HepG2 (cell line): ENCODE results near the gene TBC1D16. TPM values are rescaled to one million over a fixed set of nuclear protein-coding genes. Genes with fewer than 3 reads are reported as not detected.
A peak's percentile ranks its signal among the peaks of the same experiment; 100 is the strongest.

Experiments used
- ATAC-seq: fragments of 200-7000 bp; cut with Tn5 transposase; 3 replicates; pipeline ENCODE4 v1.9.1; 2020; ENCODE audit warnings: mild to moderate bottlenecking, moderate library complexity
- BruUV-seq: library from RNA; stranded (reverse); fragments of 400-500 nt; replicated peaks from 2 replicates; lab custom pipeline; 2021; lab: Mats Ljungman, UMichigan
- CTCF ChIA-PET: fragments of 300-600 bp; formaldehyde crosslinking; extraction: SDS; loops from one replicate; lab custom pipeline; 2021; ENCODE audit warnings: low total read pairs, inconsistent platforms, low intra/inter-chr PET ratio; lab: Yijun Ruan, JAX
- POLR2A ChIA-PET: fragments of 350-600 bp; sonication (Branson Sonifier 250); formaldehyde crosslinking; loops from one replicate; lab custom pipeline; 2020; ENCODE audit warnings: antibody characterized with exemption, inconsistent platforms; lab: Yijun Ruan, JAX
- DNase-seq: peaks from one replicate; pipeline ENCODE4 v3.0.0-alpha.2; 2015; ENCODE audit warnings: low spot score
- FAIRE-seq: peaks from 3 replicates; lab custom pipeline; 2011; peaks lifted over from hg19 to GRCh38; lab: Jason Lieb, UNC
- H2AFZ ChIP-seq: one replicate; pipeline ENCODE4 v1.6.1; 2011; ENCODE audit warnings: low read length, inconsistent platforms
- H3K27ac ChIP-seq: fragments of 300-600 bp; 3 replicates; pipeline ENCODE4 v1.8.0; 2011; ENCODE audit warnings: mixed run types, mild to moderate bottlenecking, mixed read lengths, low read length, inconsistent platforms; ENCODE audit not compliant: insufficient read depth; ENCODE audit errors: extremely low read length
- H3K27me3 ChIP-seq, 2 experiments: fragments of 200-600 bp in 1 of 2; 2 replicates in 1 of 2; 3 replicates in 1 of 2; pipeline versions ENCODE4 v1.6.0 to v1.8.0; 2011; ENCODE audit warnings: low read length in 2 of 2, mild to moderate bottlenecking in 2 of 2, moderate library complexity in 2 of 2, inconsistent platforms in 1 of 2; ENCODE audit not compliant: insufficient read depth in 2 of 2, control insufficient read depth in 1 of 2
- H3K36me3 ChIP-seq, 2 experiments: fragments of 200-600 bp in 1 of 2; replicated peaks in 1 of 2; 2 replicates in 1 of 2; 3 replicates in 1 of 2; pipeline versions ENCODE4 v1.5.1 to v1.8.0; 2011; ENCODE audit warnings: low read length in 2 of 2, inconsistent platforms in 1 of 2; ENCODE audit not compliant: insufficient read depth in 2 of 2, control insufficient read depth in 1 of 2
- H3K4me1 ChIP-seq: 2 replicates; pipeline ENCODE4 v1.5.1; 2012; ENCODE audit warnings: low read length, inconsistent platforms; ENCODE audit not compliant: insufficient read depth
- H3K4me2 ChIP-seq: 2 replicates; pipeline ENCODE4 v1.6.0; 2011; ENCODE audit warnings: low read depth, low read length, inconsistent platforms
- H3K4me3 ChIP-seq, 3 experiments: fragments of 200-600 bp in 1 of 3; sonication (generic), shearing (Covaris generic) in 1 of 3; replicated peaks in 1 of 3; 2 replicates each; pipeline ENCODE4 v1.5.1; 2011 to 2016; ENCODE audit warnings: low read length in 3 of 3, inconsistent platforms in 2 of 3, low read depth in 2 of 3, mild to moderate bottlenecking in 2 of 3, control low read depth in 1 of 3, mixed read lengths in 1 of 3; ENCODE audit not compliant: insufficient read depth in 1 of 3
- H3K79me2 ChIP-seq: one replicate; pipeline ENCODE4 v1.6.1; 2011; ENCODE audit warnings: low read length, inconsistent platforms; ENCODE audit not compliant: insufficient read depth
- H3K9ac ChIP-seq: 2 replicates; pipeline ENCODE4 v1.6.0; 2011; ENCODE audit warnings: mild to moderate bottlenecking, low read depth, low read length, inconsistent platforms; ENCODE audit not compliant: insufficient read depth
- H3K9me3 ChIP-seq: 2 replicates; pipeline ENCODE4 v1.5.1; 2012; ENCODE audit warnings: mild to moderate bottlenecking, low read length
- H4K20me1 ChIP-seq: 2 replicates; pipeline ENCODE4 v1.6.0; 2011; ENCODE audit warnings: inconsistent platforms, mild to moderate bottlenecking, low read length, moderate library complexity; ENCODE audit not compliant: insufficient read depth
- GRHL1 ChIP-seq: sonication (generic); formaldehyde crosslinking; conservative IDR thresholded peaks from 2 replicates; pipeline ENCODE4 v1.8.0; 2022; ENCODE audit warnings: missing genetic modification reagents
- HNF4A ChIP-seq: sonication (generic); formaldehyde crosslinking; IDR thresholded peaks from 2 replicates; pipeline ENCODE4 v1.4.0; 2020; ENCODE audit warnings: missing genetic modification reagents
- HNRNPL ChIP-seq: fragments of 200-400 bp; formaldehyde crosslinking; IDR thresholded peaks from 2 replicates; pipeline ENCODE4 v1.6.1; 2017; ENCODE audit warnings: mild to moderate bottlenecking, low read depth, low read length
- NFE2 ChIP-seq: sonication (generic); formaldehyde crosslinking; IDR thresholded peaks from 2 replicates; pipeline ENCODE4 v1.4.0; 2020; ENCODE audit warnings: missing genetic modification reagents
- POGK ChIP-seq: sonication (generic); formaldehyde crosslinking; conservative IDR thresholded peaks from 2 replicates; pipeline ENCODE4 v1.8.0; 2022; ENCODE audit warnings: mild to moderate bottlenecking, moderate library complexity, missing genetic modification reagents
- POGZ ChIP-seq: sonication (generic); formaldehyde crosslinking; IDR thresholded peaks from 2 replicates; pipeline ENCODE4 v1.4.0; 2020; ENCODE audit warnings: mild to moderate bottlenecking, missing genetic modification reagents
- SIN3A ChIP-seq: IDR thresholded peaks from 2 replicates; pipeline ENCODE4 v1.6.1; 2011; ENCODE audit warnings: low read depth, mild to moderate bottlenecking, control low read depth, low read length, borderline replicate concordance
- SMARCC2 ChIP-seq: fragments of 450-650 bp; IDR thresholded peaks from 2 replicates; pipeline ENCODE4 v1.6.1; 2017; ENCODE audit warnings: antibody characterized with exemption, mild to moderate bottlenecking
- SRF ChIP-seq: IDR thresholded peaks from 2 replicates; pipeline ENCODE4 v1.6.1; 2011; ENCODE audit warnings: mild to moderate bottlenecking, low read depth, low read length, moderate library complexity
- U2AF1 ChIP-seq: fragments of 200-400 bp; formaldehyde crosslinking; optimal IDR thresholded peaks from 2 replicates; pipeline ENCODE3; 2017; ENCODE audit warnings: mild to moderate bottlenecking, low read depth, low read length
- ZBTB42 ChIP-seq: sonication (generic); formaldehyde crosslinking; IDR thresholded peaks from 2 replicates; pipeline ENCODE4 v1.5.0; 2020; ENCODE audit warnings: mild to moderate bottlenecking, missing genetic modification reagents
- ZNF232 ChIP-seq: sonication (generic); formaldehyde crosslinking; IDR thresholded peaks from 2 replicates; pipeline ENCODE4 v1.4.0; 2020; ENCODE audit warnings: missing genetic modification reagents, borderline replicate concordance
- ZNF263 ChIP-seq: sonication (generic); formaldehyde crosslinking; IDR thresholded peaks from 2 replicates; pipeline ENCODE4 v1.4.0; 2020; ENCODE audit warnings: missing genetic modification reagents
- ZNF354B ChIP-seq: sonication (generic); formaldehyde crosslinking; IDR thresholded peaks from 2 replicates; pipeline ENCODE4 v1.8.0; 2022; ENCODE audit warnings: mild to moderate bottlenecking, missing genetic modification reagents
- ZNF496 ChIP-seq: sonication (generic); formaldehyde crosslinking; IDR thresholded peaks from 2 replicates; pipeline ENCODE4 v1.8.1; 2023; ENCODE audit warnings: mild to moderate bottlenecking, moderate library complexity, missing genetic modification reagents; ENCODE audit not compliant: insufficient replicate concordance
- ZNF724P ChIP-seq: sonication (generic); formaldehyde crosslinking; IDR thresholded peaks from 2 replicates; pipeline ENCODE4 v1.8.0; 2022; ENCODE audit warnings: missing genetic modification reagents, borderline replicate concordance
- ZNF883 ChIP-seq: sonication (generic); formaldehyde crosslinking; IDR thresholded peaks from 2 replicates; pipeline ENCODE4 v1.5.1; 2020; ENCODE audit warnings: mild to moderate bottlenecking, missing genetic modification reagents; ENCODE audit errors: not compliant biosample characterization
- WGBS: methylation state at CpG from one replicate; pipeline ENCODE4 v1.1.6; 2017; ENCODE audit warnings: low lambda C conversion rate; 5-methylcytosine and 5-hydroxymethylcytosine counted together
- in situ Hi-C: cut with HindIII; loops from 2 replicates; pipeline ENCODE4 v1.10.0; 2017; ENCODE audit warnings: low pct_unique_long_range_greater_than_20kb; ENCODE audit not compliant: extremely low pct_ligation_motif_present
- intact Hi-C: fragments of 100-400 bp; cut with micrococcal nuclease; formaldehyde crosslinking; loops from one replicate; pipeline ENCODE4 v1.10.0; 2022; ENCODE audit not compliant: unreplicated experiment
- polyA plus RNA-seq, 8 experiments: library from polyadenylated mRNA; depleted of rRNA in 3 of 8; stranded (reverse) in 7 of 8; unstranded in 1 of 8; fragments of >200 nt; fragmentation: Illumina TruSeq in 4 of 8; extraction: Trizol in 4 of 8; gene quantifications; 2 replicates each; pipeline versions ENCODE4 v1.2.1 to v1.2.3, GENCODE V29; 2011 to 2016; ENCODE audit warnings: low read depth in 4 of 8, missing spikeins in 1 of 8, mixed read lengths in 1 of 8; ENCODE audit not compliant: insufficient read depth in 1 of 8
- total RNA-seq, 5 experiments: library from RNA; depleted of rRNA; stranded (reverse); fragments of >200 nt; fragmentation: Illumina TruSeq; extraction: Trizol; gene quantifications; 2 replicates each; pipeline ENCODE4 v1.2.3, GENCODE V29; 2016; ENCODE audit warnings: low read depth in 1 of 5

TBC1D16 gene
- total and polyA plus RNA-seq, 2 of the 13 experiments (the other 11 are each of a cell fraction or from before 2014, with no cell fraction given), result 14.9 to 24.9 TPM

GRCh38 chr17:79985943-79986391 lies 49.7 kb downstream of the TBC1D16 start (continued):
- TF ChIP-seq ZNF724P (CRISPR knock-in tag) (peak; percentile 61; the same call in 1 of the 2 replicates), ZNF263 (CRISPR knock-in tag) (no peak), GRHL1 (CRISPR knock-in tag) (no peak), POGK (no peak), SRF (no peak), POGZ (CRISPR knock-in tag) (no peak), SMARCC2 (no peak)

- ChIA-PET POLR2A (interaction anchor here (0.9 to 10.9 kb wide), 12 partner anchors 8 to 189 kb away, joined by 3 to 333 read pairs (median 8); partner anchors contain the start of genes CBX4 and CBX8), CTCF (interaction anchor here (0.9 kb wide), 1 partner anchor 14 kb away, joined by 3 read pairs; no protein-coding TSS in a partner anchor)
- DNase-seq (no peak), FAIRE-seq (no peak), ATAC-seq (no peak)
- H3K4me2 ChIP-seq, result peak overlapping the region; percentile 88; the same call in 1 of the 2 replicates
- in situ Hi-C loops (no loop called here), intact Hi-C loops (loop anchor here (5.0 kb wide), 1 partner anchor 243 kb away; no protein-coding TSS in a partner anchor)
- H3K9ac ChIP-seq, result no peak overlapping the region
- H3K9me3 ChIP-seq, result no peaks in the 10 kb centered on the region
- H3K4me3 ChIP-seq, result no peak overlapping the region; a peak in 1 of 6 replicates
- TF ChIP-seq U2AF1 (peak; percentile 19), ZNF354B (CRISPR knock-in tag) (no peak), HNRNPL (0 out of 2 replicates have a peak, but pooled peaks have one; percentile 30), ZBTB42 (CRISPR knock-in tag) (0 out of 2 replicates have a peak, but pooled peaks have one; percentile 48), HNF4A (CRISPR knock-in tag) (0 out of 2 replicates have a peak, but pooled peaks have one; percentile 9), NFE2 (CRISPR knock-in tag) (no peak), ZNF883 (CRISPR knock-in tag) (peak; percentile 49), ZNF232 (CRISPR knock-in tag) (0 out of 2 replicates have a peak, but pooled peaks have one; percentile 8), SIN3A (peak; percentile 36; the same call in 1 of the 2 replicates), ZNF496 (no peak)
- peaks cover 14% of the 10 kb centered on the region for H3K79me2 ChIP-seq
- no peaks in the 10 kb centered on the region for H3K36me3 ChIP-seq
- BruUV-seq, result no TSS peak
- WGBS, result 88% methylated on average over 17 of the region's 17 CpGs
- H4K20me1 ChIP-seq, result no peaks in the 10 kb centered on the region
- H3K27ac ChIP-seq, result no peak overlapping the region
- peaks cover 65% of the 10 kb centered on the region for H3K4me1 ChIP-seq
- H2AFZ ChIP-seq, result no peak overlapping the region
- no peaks in the 10 kb centered on the region for H3K27me3 ChIP-seq
Measured at GRCh38 chr17:79985361-79985942, 50.2 kb downstream of the TBC1D16 start.
